Cardiac fibroblast (primary cell): ENCODE data around the gene PPM1F.

Experiments
- DNase-seq, 2 donors: peaks; one replicate each; pipeline versions ENCODE4 v3.0.0 to v3.0.0-alpha.2; 2010; ENCODE audit warnings: low read depth in 2 of 2
- H3K4me3 ChIP-seq, 2 donors: replicated peaks in 1 of 2; 1 replicate in 1 of 2; 2 replicates in 1 of 2; pipeline ENCODE4 v1.5.1; 2011; ENCODE audit warnings: low read depth in 2 of 2, low read length in 2 of 2, mild to moderate bottlenecking in 2 of 2, moderate library complexity in 1 of 2
- TF ChIP-seq, protein P1 (sequence below): IDR thresholded peaks from one replicate; pipeline ENCODE4 v1.5.1; 2011; ENCODE audit warnings: low read depth, mild to moderate bottlenecking, low read length, inconsistent platforms

PPM1F gene

GRCh38 chr22:21970800-21971617 is 18.4 kb upstream of the PPM1F start:
- TF ChIP-seq, protein P1, sequence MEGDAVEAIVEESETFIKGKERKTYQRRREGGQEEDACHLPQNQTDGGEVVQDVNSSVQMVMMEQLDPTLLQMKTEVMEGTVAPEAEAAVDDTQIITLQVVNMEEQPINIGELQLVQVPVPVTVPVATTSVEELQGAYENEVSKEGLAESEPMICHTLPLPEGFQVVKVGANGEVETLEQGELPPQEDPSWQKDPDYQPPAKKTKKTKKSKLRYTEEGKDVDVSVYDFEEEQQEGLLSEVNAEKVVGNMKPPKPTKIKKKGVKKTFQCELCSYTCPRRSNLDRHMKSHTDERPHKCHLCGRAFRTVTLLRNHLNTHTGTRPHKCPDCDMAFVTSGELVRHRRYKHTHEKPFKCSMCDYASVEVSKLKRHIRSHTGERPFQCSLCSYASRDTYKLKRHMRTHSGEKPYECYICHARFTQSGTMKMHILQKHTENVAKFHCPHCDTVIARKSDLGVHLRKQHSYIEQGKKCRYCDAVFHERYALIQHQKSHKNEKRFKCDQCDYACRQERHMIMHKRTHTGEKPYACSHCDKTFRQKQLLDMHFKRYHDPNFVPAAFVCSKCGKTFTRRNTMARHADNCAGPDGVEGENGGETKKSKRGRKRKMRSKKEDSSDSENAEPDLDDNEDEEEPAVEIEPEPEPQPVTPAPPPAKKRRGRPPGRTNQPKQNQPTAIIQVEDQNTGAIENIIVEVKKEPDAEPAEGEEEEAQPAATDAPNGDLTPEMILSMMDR, result no peak
- H3K4me3 ChIP-seq, result no peak overlapping the region
- DNase-seq, result no peak

DNA sequence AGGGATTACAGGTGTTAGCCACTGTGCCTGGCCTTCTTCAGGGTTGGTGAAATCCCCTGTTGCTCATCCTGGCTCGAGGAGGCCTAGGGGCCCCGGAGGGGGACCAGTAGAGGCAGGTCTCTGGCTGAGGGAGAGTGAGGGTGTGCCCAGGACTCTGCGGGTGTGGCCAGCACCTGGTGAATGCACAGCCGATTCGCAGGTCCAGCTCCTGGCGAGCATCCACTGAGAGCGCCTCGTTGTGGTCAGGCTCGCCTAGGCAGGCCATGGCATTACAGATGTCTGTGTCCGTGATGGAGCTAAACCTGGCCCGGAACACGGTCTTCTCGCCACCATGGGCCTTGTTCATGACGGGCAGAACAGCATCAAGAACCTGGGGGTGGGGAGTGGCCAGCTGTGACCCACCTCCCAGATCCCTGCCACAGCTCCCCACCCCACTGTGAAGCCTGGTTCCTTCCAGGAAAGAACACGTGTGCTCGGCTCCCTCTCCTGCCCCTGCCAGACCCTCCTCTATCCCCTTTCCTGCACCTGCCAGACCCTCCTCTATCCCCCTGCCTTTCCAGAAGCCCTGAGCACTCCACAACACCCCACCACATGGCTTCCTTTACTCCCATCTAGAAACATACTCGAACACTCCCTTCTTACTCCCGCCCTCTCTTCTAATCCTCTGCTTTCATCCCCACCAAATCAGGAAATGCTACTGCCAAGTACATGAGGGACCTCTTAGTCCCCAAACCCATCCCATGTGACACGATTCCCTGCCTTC is 17.6 kb upstream of the PPM1F start:
- H3K4me3 ChIP-seq, result no peak overlapping the region
- TF ChIP-seq, protein P1, result no peak
- no peak for DNase-seq

GRCh38 chr22:21968452-21969129 is 15.9 kb upstream of the PPM1F start:
- TF ChIP-seq, protein P1, result no peak
- H3K4me3 ChIP-seq, result no peak overlapping the region
- no peak for DNase-seq

GRCh38 chr22:21967693-21968271 is 15.1 kb upstream of the PPM1F start:
- no peak overlapping the region for H3K4me3 ChIP-seq
- TF ChIP-seq, protein P1, result no peak
- DNase-seq, result no peak

- TF ChIP-seq, protein P1, result no peak
- H3K4me3 ChIP-seq, result no peak overlapping the region
- DNase-seq, result no peak
Measured at GRCh38 chr22:21966643-21967516, 14.2 kb upstream of the PPM1F start.
